ENCODE measurements around the gene EBF3.

The EBF3 gene

GRCh38 chr10:129868449-129869035, 95.5 kb downstream of the EBF3 start:
- DNase-seq, result no peak

- DNase-seq, result no peak
Observed at GRCh38 chr10:129867631-129868179, 96.4 kb downstream of the EBF3 start.

- DNase-seq, result no peak
Observed at GRCh38 chr10:129866894-129867293, 97.2 kb downstream of the EBF3 start.

GRCh38 chr10:129865960-129866359, 98.1 kb downstream of the EBF3 start:
- DNase-seq, result no peak

GRCh38 chr10:129865413-129865812, 98.7 kb downstream of the EBF3 start:
- DNase-seq, result no peak

- DNase-seq, result no peak
Observed at GRCh38 chr10:129864601-129865126, 99.4 kb downstream of the EBF3 start.

- DNase-seq, result no peak
Observed at GRCh38 chr10:129864082-129864481, 100.0 kb downstream of the EBF3 start.

- DNase-seq, result no peak
Observed at GRCh38 chr10:129863201-129863663, 100.8 kb downstream of the EBF3 start.

GRCh38 chr10:129861776-129862531, 102.1 kb downstream of the EBF3 start:
- DNase-seq, result no peak

- DNase-seq, result no peak
Observed at GRCh38 chr10:129860396-129860795, 103.7 kb downstream of the EBF3 start.

- DNase-seq, result no peak
Observed at GRCh38 chr10:129859536-129859935, 104.5 kb downstream of the EBF3 start.

GRCh38 chr10:129857242-129857960, 106.7 kb downstream of the EBF3 start:
- DNase-seq, result no peak

GRCh38 chr10:129855836-129856563, 108.1 kb downstream of the EBF3 start:
- no peak for DNase-seq

GRCh38 chr10:129854796-129855705, 109.0 kb downstream of the EBF3 start:
- no peak for DNase-seq

GRCh38 chr10:129854158-129854557, 109.9 kb downstream of the EBF3 start:
- no peak for DNase-seq

- DNase-seq, result no peak
Observed at GRCh38 chr10:129853562-129853903, 110.5 kb downstream of the EBF3 start.

- DNase-seq, result no peak
Observed at GRCh38 chr10:129852829-129853561, 111.1 kb downstream of the EBF3 start.

GRCh38 chr10:129851941-129852640, 112.0 kb downstream of the EBF3 start:
- DNase-seq, result no peak

- DNase-seq, result no peak
Observed at GRCh38 chr10:129850790-129851189, 113.3 kb downstream of the EBF3 start.

GRCh38 chr10:129850316-129850715, 113.8 kb downstream of the EBF3 start:
- DNase-seq, result no peak

All from midbrain (tissue), 1 donor.